K562 (cell line): Measurements from ENCODE around the gene TRAF5. TPM values are rescaled to one million over a fixed set of nuclear protein-coding genes. Genes with fewer than 3 reads are reported as not detected.

Experiments used
- ARID2 ChIP-seq: fragments of 450-650 bp; IDR thresholded peaks from 2 replicates; pipeline ENCODE4 v1.6.1; 2017; ENCODE audit warnings: antibody characterized with exemption, mild to moderate bottlenecking
- CTBP1 ChIP-seq: fragments of 450-650 bp; IDR thresholded peaks from 2 replicates; pipeline ENCODE4 v1.6.1; 2016; ENCODE audit warnings: borderline replicate concordance
- DMBX1 ChIP-seq: fragments of 250-450 bp; sonication (Bioruptor Pico); IDR thresholded peaks from 2 replicates; pipeline ENCODE4 v1.8.0; 2022; ENCODE audit warnings: inconsistent platforms, mild to moderate bottlenecking, moderate library complexity, borderline replicate concordance
- EWSR1 ChIP-seq: fragments of 450-650 bp; IDR thresholded peaks from 2 replicates; pipeline ENCODE4 v1.6.1; 2018; ENCODE audit warnings: borderline replicate concordance, mild to moderate bottlenecking, low read depth, moderate library complexity; ENCODE audit not compliant: partially characterized antibody
- JUN ChIP-seq, 2 experiments: sonication (generic) in 1 of 2; formaldehyde crosslinking in 1 of 2; IDR thresholded peaks; 2 replicates each; pipeline versions ENCODE4 v1.6.1 to v1.8.0; 2012 to 2022; ENCODE audit warnings: borderline replicate concordance in 2 of 2, mild to moderate bottlenecking in 2 of 2, improper control_type of control experiment in 1 of 2, low read depth in 1 of 2, low read length in 1 of 2, missing genetic modification reagents in 1 of 2
- KLF13 ChIP-seq: fragments of 450-650 bp; IDR thresholded peaks from 2 replicates; pipeline ENCODE4 v1.6.1; 2016; ENCODE audit warnings: missing genetic modification characterization, low read depth, mild to moderate bottlenecking, missing compliant biosample characterization, moderate library complexity, borderline replicate concordance
- MEF2A ChIP-seq: IDR thresholded peaks from 2 replicates; pipeline ENCODE4 v1.6.1; 2011; ENCODE audit warnings: low read depth, mild to moderate bottlenecking, low read length, moderate library complexity; ENCODE audit not compliant: control insufficient read depth
- RBM14 ChIP-seq: fragments of 200-400 bp; formaldehyde crosslinking; IDR thresholded peaks from 2 replicates; pipeline ENCODE4 v1.6.1; 2018; ENCODE audit warnings: low read depth, mild to moderate bottlenecking, low read length, moderate library complexity, borderline replicate concordance; ENCODE audit not compliant: insufficient read depth
- SMAD2 ChIP-seq: fragments of 150-350 bp; IDR thresholded peaks from 2 replicates; pipeline ENCODE4 v1.6.1; 2014; ENCODE audit warnings: low read depth, mild to moderate bottlenecking, low read length
- SMC3 ChIP-seq: conservative IDR thresholded peaks from 2 replicates; pipeline ENCODE4 v1.6.1; 2011; ENCODE audit warnings: low read depth, low read length, improper control_type of control experiment; ENCODE audit not compliant: insufficient read depth
- STAG1 ChIP-seq: sonication (generic); formaldehyde crosslinking; IDR thresholded peaks from 2 replicates; pipeline ENCODE4 v1.5.0; 2020; ENCODE audit warnings: missing genetic modification reagents, borderline replicate concordance
- TSC22D4 ChIP-seq: fragments of 450-650 bp; IDR thresholded peaks from 2 replicates; pipeline ENCODE4 v1.6.1; 2016; ENCODE audit warnings: missing genetic modification characterization, missing biosample characterization, control low read depth
- ZNF263 ChIP-seq: sonication (generic); formaldehyde crosslinking; IDR thresholded peaks from 2 replicates; pipeline ENCODE4 v1.8.0; 2022; ENCODE audit warnings: mild to moderate bottlenecking, missing genetic modification reagents, borderline replicate concordance
- ZNF445 ChIP-seq: fragments of 250-450 bp; sonication (Bioruptor Pico); IDR thresholded peaks from 2 replicates; pipeline ENCODE4 v1.4.0; 2020; ENCODE audit warnings: low read depth, mild to moderate bottlenecking, moderate library complexity
- polyA plus RNA-seq, 8 experiments: library from polyadenylated mRNA; depleted of rRNA in 4 of 8; stranded (reverse) in 5 of 8; unstranded in 3 of 8; fragments of >200 nt; fragmentation: Nextera tagmentation in 2 of 8; fragmentation: Illumina TruSeq in 1 of 8; extraction: Ambion mirVana in 2 of 8; extraction: Trizol in 1 of 8; gene quantifications; 2 replicates each; pipeline versions ENCODE4 v1.2.1 to v1.2.3, GENCODE V29; 2011 to 2014; ENCODE audit warnings: inconsistent platforms in 1 of 8, missing spikeins in 1 of 8
- total RNA-seq, 7 experiments: library from RNA; depleted of rRNA in 6 of 7; stranded (reverse); fragments of >200 nt in 6 of 7; fragmentation: Illumina TruSeq in 2 of 7; extraction: Trizol in 2 of 7; gene quantifications; 2 replicates each; pipeline versions ENCODE4 v1.2.1 to v1.2.3, GENCODE V29; 2011 to 2021; ENCODE audit warnings: low replicate concordance in 1 of 7
- TF ChIP-seq, protein P1 (sequence below): fragments of 200-400 bp; formaldehyde crosslinking; IDR thresholded peaks from 2 replicates; pipeline ENCODE4 v1.6.1; 2017; ENCODE audit warnings: mild to moderate bottlenecking, low read depth, low read length, moderate library complexity
- TF ChIP-seq, protein P2 (sequence below): fragments of 450-650 bp; IDR thresholded peaks from 2 replicates; pipeline ENCODE4 v1.6.1; 2017; ENCODE audit warnings: mild to moderate bottlenecking, moderate library complexity
- TF ChIP-seq, protein P3 (sequence below): IDR thresholded peaks from 2 replicates; pipeline ENCODE4 v1.6.1; 2011; ENCODE audit warnings: borderline replicate concordance, low read depth, mild to moderate bottlenecking, moderate library complexity, low read length; ENCODE audit not compliant: insufficient read depth, poor library complexity, severe bottlenecking

The TRAF5 gene
- total and polyA plus RNA-seq, 9 of the 15 experiments (the other 6 are each of a cell fraction or from before 2014, with no cell fraction given) = 2.0 to 9.3 (median 5.3) TPM

DNA sequence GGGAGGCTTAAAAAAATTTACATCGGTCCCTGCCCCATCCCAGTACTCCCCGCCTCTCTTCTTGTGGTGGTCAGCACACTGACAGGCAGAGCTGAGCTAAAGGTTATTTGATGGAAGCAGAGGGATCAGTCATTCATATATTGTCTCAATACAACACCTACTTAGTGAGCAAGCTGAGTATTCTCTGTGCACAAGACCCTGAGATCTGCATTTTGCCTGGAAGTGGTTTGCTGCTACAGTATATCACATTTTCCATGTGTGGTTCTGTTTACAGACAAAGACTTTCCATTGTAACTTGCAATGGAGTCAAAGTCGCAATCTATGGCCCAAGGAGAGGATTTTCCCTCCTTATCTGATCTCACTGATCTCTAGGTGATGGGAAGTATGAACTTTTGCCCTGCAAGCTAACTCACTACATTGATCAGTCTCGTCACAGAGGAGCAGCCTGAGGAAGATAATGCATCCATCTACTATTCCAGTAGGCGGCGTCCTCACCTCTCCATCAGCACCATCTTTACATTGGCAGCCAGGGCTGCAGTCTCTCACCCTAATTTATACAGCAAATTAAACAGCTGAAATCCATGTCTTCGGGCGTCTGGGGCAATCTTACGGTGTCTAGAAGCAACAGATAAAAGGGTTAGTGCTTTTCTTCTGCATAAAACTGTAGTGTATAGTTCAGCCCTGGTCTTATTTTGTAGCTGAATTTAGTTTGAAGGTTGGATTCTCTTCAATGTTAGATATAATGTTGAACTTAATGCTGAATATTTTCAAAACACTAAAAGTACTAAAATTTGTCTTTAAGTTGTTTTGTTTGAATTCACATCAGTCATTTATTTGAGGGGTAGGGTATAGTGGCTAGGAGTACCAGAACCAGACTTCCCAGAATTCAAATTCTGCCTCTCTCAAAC, 3.2 kb upstream of the TRAF5 start (continued):
- TF ChIP-seq JUN (IDR thresholded peaks at IDR 0.05; ENCODE audit: borderline replicate concordance, low read depth, low read length) (peak; percentile 42; the same call in 1 of the 2 replicates), JUN (CRISPR knock-in tag; IDR thresholded peaks at IDR 0.05; ENCODE audit: borderline replicate concordance) (no peak), DMBX1 (CRISPR knock-in tag) (0 out of 2 replicates have a peak, but pooled peaks have one; percentile 15), ZNF445 (CRISPR knock-in tag) (no peak), CTBP1 (peak; percentile 48; the same call in 1 of the 2 replicates), ARID2 (0 out of 2 replicates have a peak, but pooled peaks have one; percentile 39), ZNF263 (CRISPR knock-in tag) (no peak), MEF2A (no peak), SMC3 (peak; percentile 88), STAG1 (CRISPR knock-in tag) (no peak), SMAD2 (no peak), TSC22D4 (no peak), EWSR1 (no peak), RBM14 (no peak), KLF13 (tag) (0 out of 2 replicates have a peak, but pooled peaks have one; percentile 21)
- TF ChIP-seq, protein P1, sequence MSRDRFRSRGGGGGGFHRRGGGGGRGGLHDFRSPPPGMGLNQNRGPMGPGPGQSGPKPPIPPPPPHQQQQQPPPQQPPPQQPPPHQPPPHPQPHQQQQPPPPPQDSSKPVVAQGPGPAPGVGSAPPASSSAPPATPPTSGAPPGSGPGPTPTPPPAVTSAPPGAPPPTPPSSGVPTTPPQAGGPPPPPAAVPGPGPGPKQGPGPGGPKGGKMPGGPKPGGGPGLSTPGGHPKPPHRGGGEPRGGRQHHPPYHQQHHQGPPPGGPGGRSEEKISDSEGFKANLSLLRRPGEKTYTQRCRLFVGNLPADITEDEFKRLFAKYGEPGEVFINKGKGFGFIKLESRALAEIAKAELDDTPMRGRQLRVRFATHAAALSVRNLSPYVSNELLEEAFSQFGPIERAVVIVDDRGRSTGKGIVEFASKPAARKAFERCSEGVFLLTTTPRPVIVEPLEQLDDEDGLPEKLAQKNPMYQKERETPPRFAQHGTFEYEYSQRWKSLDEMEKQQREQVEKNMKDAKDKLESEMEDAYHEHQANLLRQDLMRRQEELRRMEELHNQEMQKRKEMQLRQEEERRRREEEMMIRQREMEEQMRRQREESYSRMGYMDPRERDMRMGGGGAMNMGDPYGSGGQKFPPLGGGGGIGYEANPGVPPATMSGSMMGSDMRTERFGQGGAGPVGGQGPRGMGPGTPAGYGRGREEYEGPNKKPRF = no peak
- TF ChIP-seq, protein P2, sequence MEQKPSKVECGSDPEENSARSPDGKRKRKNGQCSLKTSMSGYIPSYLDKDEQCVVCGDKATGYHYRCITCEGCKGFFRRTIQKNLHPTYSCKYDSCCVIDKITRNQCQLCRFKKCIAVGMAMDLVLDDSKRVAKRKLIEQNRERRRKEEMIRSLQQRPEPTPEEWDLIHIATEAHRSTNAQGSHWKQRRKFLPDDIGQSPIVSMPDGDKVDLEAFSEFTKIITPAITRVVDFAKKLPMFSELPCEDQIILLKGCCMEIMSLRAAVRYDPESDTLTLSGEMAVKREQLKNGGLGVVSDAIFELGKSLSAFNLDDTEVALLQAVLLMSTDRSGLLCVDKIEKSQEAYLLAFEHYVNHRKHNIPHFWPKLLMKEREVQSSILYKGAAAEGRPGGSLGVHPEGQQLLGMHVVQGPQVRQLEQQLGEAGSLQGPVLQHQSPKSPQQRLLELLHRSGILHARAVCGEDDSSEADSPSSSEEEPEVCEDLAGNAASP = no peak
- TF ChIP-seq, protein P3, sequence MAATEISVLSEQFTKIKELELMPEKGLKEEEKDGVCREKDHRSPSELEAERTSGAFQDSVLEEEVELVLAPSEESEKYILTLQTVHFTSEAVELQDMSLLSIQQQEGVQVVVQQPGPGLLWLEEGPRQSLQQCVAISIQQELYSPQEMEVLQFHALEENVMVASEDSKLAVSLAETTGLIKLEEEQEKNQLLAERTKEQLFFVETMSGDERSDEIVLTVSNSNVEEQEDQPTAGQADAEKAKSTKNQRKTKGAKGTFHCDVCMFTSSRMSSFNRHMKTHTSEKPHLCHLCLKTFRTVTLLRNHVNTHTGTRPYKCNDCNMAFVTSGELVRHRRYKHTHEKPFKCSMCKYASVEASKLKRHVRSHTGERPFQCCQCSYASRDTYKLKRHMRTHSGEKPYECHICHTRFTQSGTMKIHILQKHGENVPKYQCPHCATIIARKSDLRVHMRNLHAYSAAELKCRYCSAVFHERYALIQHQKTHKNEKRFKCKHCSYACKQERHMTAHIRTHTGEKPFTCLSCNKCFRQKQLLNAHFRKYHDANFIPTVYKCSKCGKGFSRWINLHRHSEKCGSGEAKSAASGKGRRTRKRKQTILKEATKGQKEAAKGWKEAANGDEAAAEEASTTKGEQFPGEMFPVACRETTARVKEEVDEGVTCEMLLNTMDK = peak; percentile 60
